B cell (primary cell): ENCODE results near the gene ZNF524. TPM values are rescaled to one million over a fixed set of nuclear protein-coding genes. Genes with fewer than 3 reads are reported as not detected.

Experiments
- ATAC-seq: fragments of 200-7000 bp; cut with Tn5 transposase; one replicate; pipeline ENCODE4 v1.10.0; 2021; ENCODE audit warnings: low read depth, mild to moderate bottlenecking, moderate number of reproducible peaks, moderate library complexity
- CTCF ChIA-PET: fragments of 350-600 bp; sonication (Branson Sonifier 250); formaldehyde crosslinking; loops from one replicate; lab custom pipeline; 2021; ENCODE audit warnings: antibody characterized with exemption, inconsistent platforms; lab: Charles Lee
- POLR2A ChIA-PET: fragments of 350-600 bp; sonication (Branson Sonifier 250); formaldehyde crosslinking; loops from one replicate; lab custom pipeline; 2021; ENCODE audit warnings: antibody characterized with exemption; lab: Charles Lee
- DNase-seq: peaks from one replicate; pipeline ENCODE4 v3.0.0; 2013
- H2AFZ ChIP-seq: 2 replicates; pipeline ENCODE4 v1.6.1; 2012; ENCODE audit warnings: mild to moderate bottlenecking, low read depth, low read length; ENCODE audit not compliant: insufficient read depth, poor library complexity, severe bottlenecking
- H3K27ac ChIP-seq, 2 donors: 1 replicate in 1 of 2; 2 replicates in 1 of 2; pipeline ENCODE4 v1.5.1; 2012 to 2013; ENCODE audit warnings: low read length in 2 of 2, mild to moderate bottlenecking in 2 of 2, moderate library complexity in 1 of 2
- H3K27me3 ChIP-seq, 4 experiments: fragments of 200-600 bp in 1 of 4; sonication (generic) in 1 of 4; replicated peaks in 1 of 4; 1 replicate in 2 of 4; 2 replicates in 2 of 4; pipeline versions ENCODE4 v1.6.1 to v1.7.0; 2013 to 2016; ENCODE audit warnings: low read length in 3 of 4, mild to moderate bottlenecking in 2 of 4, mixed read lengths in 1 of 4, moderate library complexity in 1 of 4; ENCODE audit not compliant: insufficient read depth in 4 of 4, control insufficient read depth in 3 of 4; ENCODE audit errors: control extremely low read depth in 1 of 4
- H3K36me3 ChIP-seq, 2 experiments: replicated peaks in 1 of 2; 1 replicate in 1 of 2; 2 replicates in 1 of 2; pipeline versions ENCODE4 v1.6.1 to v1.7.1; 2013; ENCODE audit warnings: low read length in 1 of 2; ENCODE audit not compliant: insufficient read depth in 2 of 2, control insufficient read depth in 1 of 2; ENCODE audit errors: control extremely low read depth in 1 of 2, extremely low read depth in 1 of 2
- H3K4me1 ChIP-seq, 2 donors: fragments of 200-600 bp in 1 of 2; sonication (generic) in 1 of 2; 1 replicate in 1 of 2; 2 replicates in 1 of 2; pipeline versions ENCODE4 v1.5.1 to v1.6.1; 2013 to 2017; ENCODE audit warnings: low read length in 2 of 2; ENCODE audit not compliant: control insufficient read depth in 2 of 2, insufficient read depth in 2 of 2
- H3K4me2 ChIP-seq: replicated peaks from 2 replicates; pipeline ENCODE3; 2012; ENCODE audit warnings: mild to moderate bottlenecking, low read depth, low read length; ENCODE audit not compliant: poor library complexity, severe bottlenecking
- H3K4me3 ChIP-seq, 5 experiments: fragments of 200-600 bp in 1 of 5; sonication (generic) in 1 of 5; 1 replicate in 3 of 5; 2 replicates in 2 of 5; pipeline versions ENCODE4 v1.5.1 to v1.7.0; 2011 to 2016; ENCODE audit warnings: low read length in 4 of 5, mild to moderate bottlenecking in 4 of 5, low read depth in 2 of 5, control low read depth in 1 of 5, moderate library complexity in 1 of 5; ENCODE audit not compliant: insufficient read depth in 1 of 5; ENCODE audit errors: control extremely low read depth in 1 of 5, extremely low read depth in 1 of 5
- H3K79me2 ChIP-seq: fragments of 200-600 bp; sonication (generic); one replicate; pipeline ENCODE4 v1.6.0; 2016; ENCODE audit warnings: low read length; ENCODE audit not compliant: control insufficient read depth, insufficient read depth
- H3K9ac ChIP-seq: fragments of 200-600 bp; sonication (generic); 2 replicates; pipeline ENCODE4 v1.6.1; 2017; ENCODE audit warnings: mild to moderate bottlenecking, low read length, moderate library complexity
- H3K9me3 ChIP-seq, 3 donors: one replicate each; pipeline versions ENCODE4 v1.6.1 to v1.7.1; 2013; ENCODE audit warnings: low read length in 2 of 3; ENCODE audit not compliant: control insufficient read depth in 2 of 3, insufficient read depth in 1 of 3; ENCODE audit errors: control extremely low read depth in 1 of 3
- H4K20me1 ChIP-seq: 2 replicates; pipeline ENCODE4 v1.6.0; 2012; ENCODE audit warnings: mild to moderate bottlenecking, low read length; ENCODE audit not compliant: insufficient read depth, control insufficient read depth, poor library complexity, severe bottlenecking
- H3K27ac Mint-ChIP-seq: one replicate; pipeline ENCODE4 v1.8.0; 2021; ENCODE audit warnings: mixed read lengths
- H3K27me3 Mint-ChIP-seq: one replicate; pipeline ENCODE4 v1.8.0; 2021; ENCODE audit warnings: mixed read lengths
- H3K4me1 Mint-ChIP-seq: one replicate; pipeline ENCODE4 v1.8.0; 2021; ENCODE audit warnings: mixed read lengths
- H3K4me3 Mint-ChIP-seq: one replicate; pipeline ENCODE4 v1.8.0; 2021; ENCODE audit warnings: mixed read lengths
- H3K9me3 Mint-ChIP-seq: one replicate; pipeline ENCODE4 v1.8.0; 2022; ENCODE audit warnings: mixed read lengths; ENCODE audit not compliant: insufficient read depth
- EZH2 ChIP-seq: IDR thresholded peaks from 2 replicates; pipeline ENCODE4 v1.6.1; 2012; ENCODE audit warnings: borderline replicate concordance, low read depth, mild to moderate bottlenecking, moderate library complexity, low read length; ENCODE audit not compliant: insufficient read depth, poor library complexity, severe bottlenecking
- WGBS: methylation state at CpG from one replicate; pipeline ENCODE4 v1.1.5; 2013; ENCODE audit warnings: missing lambda C conversion rate; ENCODE audit not compliant: insufficient coverage; 5-methylcytosine and 5-hydroxymethylcytosine counted together
- intact Hi-C: fragments of 100-400 bp; cut with micrococcal nuclease; formaldehyde crosslinking; loops from one replicate; pipeline ENCODE4 v1.10.0; 2022
- polyA plus RNA-seq: library from polyadenylated mRNA; depleted of rRNA; stranded (reverse); fragments of >200 nt; gene quantifications from 2 replicates; pipeline ENCODE4 v1.2.3, GENCODE V29; 2012
- total RNA-seq, 2 donors: library from RNA; stranded (reverse); fragments of 120-200 nt in 1 of 2; gene quantifications; 1 replicate in 1 of 2; 2 replicates in 1 of 2; pipeline versions ENCODE4 v1.2.3 to v1.2.4, GENCODE V29; 2013 to 2022
- TF ChIP-seq, protein P1 (sequence below): fragments of 200-600 bp; IDR thresholded peaks from one replicate; pipeline ENCODE4 v1.8.0; 2022; ENCODE audit warnings: antibody characterized with exemption, mild to moderate bottlenecking

The ZNF524 gene
- total and polyA plus RNA-seq, 2 donors (not counting 1 experiment from before 2014, with no cell fraction given) = 23.8 to 27.4 TPM

DNA sequence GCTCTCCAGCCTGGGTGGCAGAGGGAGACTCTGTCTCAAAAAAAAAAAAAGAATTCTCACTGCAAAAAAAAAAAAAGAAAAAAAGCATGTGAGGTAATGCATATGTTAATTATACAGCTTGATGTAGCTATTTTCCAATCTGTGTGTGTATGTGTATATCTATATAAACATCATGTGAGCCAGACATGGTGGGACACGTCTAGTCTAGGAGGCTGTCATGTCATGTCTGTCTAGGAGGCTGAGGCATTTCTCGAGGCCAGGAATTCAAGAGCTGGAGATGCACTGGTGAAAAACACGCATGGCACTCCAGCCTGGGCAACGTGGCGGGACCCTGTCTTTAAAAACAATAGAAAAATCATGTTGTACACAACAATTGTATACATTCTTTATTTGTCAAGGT, 47.9 kb upstream of the ZNF524 start:
- no peaks in the 10 kb centered on the region for H4K20me1 ChIP-seq
- peaks cover 41% of the 10 kb centered on the region for H3K27me3 Mint-ChIP-seq
- no peaks in the 10 kb centered on the region for H3K4me1 ChIP-seq
- H2AFZ ChIP-seq = no peak overlapping the region
- no peak overlapping the region for H3K4me2 ChIP-seq
- no peak for TF ChIP-seq EZH2
- TF ChIP-seq, protein P1, sequence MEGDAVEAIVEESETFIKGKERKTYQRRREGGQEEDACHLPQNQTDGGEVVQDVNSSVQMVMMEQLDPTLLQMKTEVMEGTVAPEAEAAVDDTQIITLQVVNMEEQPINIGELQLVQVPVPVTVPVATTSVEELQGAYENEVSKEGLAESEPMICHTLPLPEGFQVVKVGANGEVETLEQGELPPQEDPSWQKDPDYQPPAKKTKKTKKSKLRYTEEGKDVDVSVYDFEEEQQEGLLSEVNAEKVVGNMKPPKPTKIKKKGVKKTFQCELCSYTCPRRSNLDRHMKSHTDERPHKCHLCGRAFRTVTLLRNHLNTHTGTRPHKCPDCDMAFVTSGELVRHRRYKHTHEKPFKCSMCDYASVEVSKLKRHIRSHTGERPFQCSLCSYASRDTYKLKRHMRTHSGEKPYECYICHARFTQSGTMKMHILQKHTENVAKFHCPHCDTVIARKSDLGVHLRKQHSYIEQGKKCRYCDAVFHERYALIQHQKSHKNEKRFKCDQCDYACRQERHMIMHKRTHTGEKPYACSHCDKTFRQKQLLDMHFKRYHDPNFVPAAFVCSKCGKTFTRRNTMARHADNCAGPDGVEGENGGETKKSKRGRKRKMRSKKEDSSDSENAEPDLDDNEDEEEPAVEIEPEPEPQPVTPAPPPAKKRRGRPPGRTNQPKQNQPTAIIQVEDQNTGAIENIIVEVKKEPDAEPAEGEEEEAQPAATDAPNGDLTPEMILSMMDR = no peak
- H3K9me3 Mint-ChIP-seq = no peaks in the 10 kb centered on the region
- ChIA-PET CTCF (no interaction called here), POLR2A (no interaction called here)
- no peak overlapping the region for H3K27ac Mint-ChIP-seq
- no peak overlapping the region for H3K27ac ChIP-seq
- H3K4me3 ChIP-seq = no peak overlapping the region
- ATAC-seq (no peak), DNase-seq (no peak)
- H3K9me3 ChIP-seq = no peaks in the 10 kb centered on the region
- peaks cover 0 to 5% (median 2%) of the 10 kb centered on the region in 4 experiments for H3K27me3 ChIP-seq
- no peaks in the 10 kb centered on the region for H3K79me2 ChIP-seq
- intact Hi-C loops = no loop called here
- H3K36me3 ChIP-seq = no peaks in the 10 kb centered on the region
- no peak overlapping the region for H3K9ac ChIP-seq
- H3K4me3 Mint-ChIP-seq = no peak overlapping the region
- WGBS = 88% methylated on average over 1 of the region's 5 CpGs
- peaks cover 2% of the 10 kb centered on the region for H3K4me1 Mint-ChIP-seq

DNA sequence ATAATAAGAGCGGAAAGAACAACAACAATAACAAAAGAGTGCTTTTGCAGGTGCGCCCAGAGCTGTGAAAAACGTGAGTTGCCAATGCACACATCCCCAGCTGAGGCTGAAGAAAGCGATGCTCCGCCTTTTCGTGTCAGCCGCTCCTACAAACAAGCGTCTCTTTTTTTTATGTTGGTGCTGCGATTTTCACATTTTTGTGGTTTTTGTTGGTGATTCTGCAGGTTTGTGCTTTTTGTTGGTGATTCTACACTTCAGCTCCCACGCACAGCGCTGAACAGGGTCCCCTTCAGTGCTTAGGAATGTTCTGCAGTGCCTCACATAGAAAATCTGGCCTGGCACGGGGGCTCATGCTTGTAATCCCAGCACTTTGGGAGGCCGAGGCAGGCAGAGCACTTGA, 47.5 kb upstream of the ZNF524 start:
- Histone ChIP-seq H3K27me3 (peaks cover 0 to under 1% (median 0%) of the 10 kb centered on the region in 4 experiments), H3K9me3 (no peaks in the 10 kb centered on the region), H3K36me3 (no peaks in the 10 kb centered on the region), H3K4me2 (no peak overlapping the region), H3K27ac (no peak overlapping the region), H4K20me1 (no peaks in the 10 kb centered on the region), H2AFZ (no peak overlapping the region), H3K9ac (no peak overlapping the region), H3K4me3 (no peak overlapping the region), H3K4me1 (no peaks in the 10 kb centered on the region), H3K79me2 (no peaks in the 10 kb centered on the region)
- TF ChIP-seq, protein P1 = no peak
- TF ChIP-seq EZH2 = no peak
- Mint-ChIP-seq H3K27ac (no peak overlapping the region), H3K27me3 (peaks cover 37% of the 10 kb centered on the region), H3K4me1 (peaks cover 2% of the 10 kb centered on the region), H3K4me3 (no peak overlapping the region), H3K9me3 (no peaks in the 10 kb centered on the region)
- POLR2A ChIA-PET = no interaction called here
- CTCF ChIA-PET = no interaction called here
- WGBS = 91% methylated on average over 13 of the region's 13 CpGs
- ATAC-seq (no peak), DNase-seq (no peak)
- intact Hi-C loops = no loop called here
